GM18870 (cell line): ENCODE measurements around the gene MBD3L1.

Experiments
- ATAC-seq: cut with Tn5 transposase; IDR thresholded peaks from one replicate; pipeline ENCODE4 v1.9.1; 2021; ENCODE audit warnings: moderate library complexity; ENCODE audit not compliant: unreplicated experiment

The MBD3L1 gene

DNA sequence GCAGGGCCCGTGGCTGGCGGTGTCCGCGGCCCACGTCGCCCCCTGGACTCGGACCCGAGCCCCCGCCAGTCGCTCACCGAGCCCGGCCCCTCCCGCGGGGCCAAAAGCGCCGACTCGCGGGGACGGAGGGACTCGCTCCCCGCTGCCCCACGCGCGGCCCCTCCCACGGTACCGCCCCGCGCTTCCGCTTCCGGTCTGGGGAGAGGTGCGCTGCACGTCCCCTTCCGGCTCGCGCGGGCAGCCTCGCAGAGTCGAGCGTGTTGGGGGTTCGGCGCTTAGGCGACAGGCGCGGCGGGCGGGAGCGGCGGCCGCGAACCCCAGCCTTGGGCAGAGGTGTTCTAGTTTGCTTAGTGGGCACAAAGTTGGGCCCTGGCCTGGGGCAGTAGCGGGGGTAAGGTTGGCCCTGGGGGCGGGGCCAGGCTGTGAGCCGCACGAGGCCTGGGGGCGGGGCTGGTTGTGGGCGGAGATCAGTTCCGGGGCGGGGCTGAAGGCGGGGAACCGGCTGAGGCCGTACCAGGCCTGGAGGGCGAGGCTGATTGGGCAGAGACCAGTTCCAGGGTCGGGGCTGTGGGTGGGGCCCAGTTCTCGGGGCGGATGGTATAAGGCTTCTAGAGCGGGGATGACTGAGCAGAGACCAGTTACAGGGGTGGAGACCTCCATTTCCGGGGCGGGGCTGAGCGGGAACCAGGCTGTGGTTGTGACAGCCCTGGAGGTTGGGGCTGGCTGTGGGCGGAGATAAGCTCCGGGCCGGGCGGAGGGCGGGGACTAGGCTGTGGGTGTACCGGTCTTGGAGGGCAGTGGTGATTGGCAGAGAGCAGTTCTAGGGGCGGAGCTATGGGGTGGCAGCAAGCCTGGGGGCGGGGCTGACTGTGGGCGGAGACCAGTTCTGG is at the start of gene MBD3L1, which contains the start of gene ZNF558:
MBD3L1 (plus strand) TSS at position 246 of the 890 bp plus-strand sequence. CDS start 10,302 bp downstream, outside the sequence.
ZNF558 (minus strand) TSS at position 173 of the 890 bp plus-strand sequence. CDS start 9,645 bp downstream, outside the sequence.
- ATAC-seq, result peak; percentile 76

DNA sequence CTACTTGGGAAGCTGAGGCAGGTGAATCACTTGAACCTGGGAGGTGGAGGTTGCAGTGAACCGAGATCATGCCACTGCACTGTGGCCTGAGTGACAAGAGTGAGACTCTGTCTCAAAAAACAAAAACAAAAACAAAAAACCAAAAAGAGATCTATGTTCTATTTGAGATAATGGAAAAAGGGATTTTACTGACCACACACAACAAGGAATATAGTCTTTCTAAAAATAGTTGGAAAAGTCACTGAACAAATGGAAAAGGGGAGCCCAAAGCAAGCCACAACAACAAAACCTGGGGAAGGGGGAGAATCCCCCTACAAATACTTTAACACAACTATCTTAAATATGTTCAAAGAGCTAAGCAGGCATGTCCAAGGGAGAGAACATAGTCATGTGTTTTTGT is 37.4 kb upstream of the MBD3L1 start:
- ATAC-seq, result no peak

DNA sequence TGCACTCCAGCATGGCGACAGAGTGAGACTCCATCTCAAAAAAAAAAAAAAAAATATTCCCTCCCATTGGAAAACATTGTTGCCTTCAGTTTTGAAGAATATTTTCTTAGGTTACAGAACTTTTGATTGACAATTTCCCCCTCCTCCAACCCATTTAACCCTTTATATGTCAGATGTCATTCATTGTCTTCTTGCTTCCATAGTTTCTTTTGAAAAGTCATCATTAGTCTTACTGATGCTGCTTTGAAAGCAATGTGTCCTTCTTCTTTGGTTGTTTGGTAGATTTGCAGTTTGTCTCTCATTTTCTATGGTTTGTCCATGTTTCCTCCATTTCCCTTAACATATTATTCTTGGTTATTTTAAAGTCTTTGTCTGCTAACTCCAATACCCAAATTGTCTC is 25.5 kb upstream of the MBD3L1 start:
- no peak for ATAC-seq

DNA sequence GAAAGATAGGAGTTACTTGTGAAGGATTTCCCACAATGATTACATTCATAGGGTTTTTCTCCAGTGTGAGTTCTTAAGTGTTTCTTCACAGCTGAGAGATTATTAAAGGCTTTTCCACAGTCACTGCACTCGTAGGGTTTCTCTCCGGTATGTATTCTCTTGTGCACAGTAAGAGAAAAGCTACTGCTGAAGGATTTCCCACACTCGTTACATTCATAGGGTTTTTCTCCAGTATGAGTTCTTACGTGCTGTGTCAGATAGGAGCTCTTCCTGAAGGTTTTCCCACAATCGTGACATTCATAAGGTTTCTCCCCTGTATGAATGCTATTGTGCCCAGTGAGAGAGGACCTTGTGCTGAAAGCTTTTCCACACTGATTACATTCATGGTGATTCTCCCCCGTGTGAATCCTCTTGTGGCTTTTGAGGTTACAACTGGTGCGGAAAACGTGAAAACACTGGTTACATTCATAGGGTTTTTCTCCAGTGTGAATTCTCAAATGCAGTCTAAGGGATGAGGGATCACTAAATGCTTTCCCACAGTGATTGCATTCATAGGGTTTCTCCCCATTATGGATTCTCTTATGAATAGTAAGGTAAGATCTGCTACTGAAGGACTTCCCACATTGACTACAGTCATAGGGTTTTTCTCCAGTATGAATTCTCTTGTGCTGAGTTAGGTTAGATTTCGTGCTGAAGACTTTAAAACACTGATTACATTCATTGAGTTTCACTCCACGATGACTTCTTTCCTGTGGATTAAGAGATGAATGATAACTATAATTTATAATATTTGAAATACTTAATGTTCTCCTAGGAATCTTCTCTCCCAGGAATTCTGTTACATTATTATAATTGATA is 20.6 kb upstream of the MBD3L1 start:
- no peak for ATAC-seq

DNA sequence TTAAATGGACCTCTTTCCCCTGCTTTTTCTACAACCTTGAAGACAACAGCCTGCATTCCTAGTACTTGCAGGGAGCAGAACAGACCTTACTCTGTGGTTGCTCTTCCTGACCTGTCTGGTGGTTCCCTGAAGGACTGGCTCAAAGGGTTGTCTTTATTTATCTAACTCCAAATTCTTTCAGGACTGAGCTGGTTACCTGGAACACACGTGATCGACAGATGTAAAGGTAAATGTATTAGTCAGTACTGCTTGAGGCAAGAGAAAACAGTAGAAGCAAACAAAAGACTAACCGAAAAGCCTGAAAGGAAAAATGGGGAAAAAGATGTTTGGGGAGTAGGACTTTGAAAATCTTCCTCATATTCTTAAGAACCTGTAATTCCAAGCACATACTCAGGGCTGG is 18.0 kb upstream of the MBD3L1 start:
- no peak for ATAC-seq

DNA sequence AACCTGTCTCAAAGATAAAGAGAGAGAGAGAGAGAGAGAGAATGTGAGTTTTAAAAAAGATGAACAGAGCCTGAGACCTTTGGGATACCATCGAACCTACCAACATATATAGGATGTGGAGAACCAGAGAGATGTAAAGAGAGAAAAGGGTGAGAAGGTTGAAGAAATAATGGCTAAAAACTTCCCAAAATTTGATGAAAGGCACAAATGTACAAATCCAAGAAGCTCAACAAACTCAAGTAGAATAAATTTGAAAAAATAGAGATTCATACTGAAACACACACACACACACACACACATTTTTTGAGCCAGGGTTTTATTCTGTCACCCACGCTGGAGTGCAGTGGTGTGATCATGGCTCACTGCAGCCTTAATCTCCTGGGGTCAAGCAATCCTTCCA is 16.4 kb upstream of the MBD3L1 start:
- ATAC-seq, result no peak

DNA sequence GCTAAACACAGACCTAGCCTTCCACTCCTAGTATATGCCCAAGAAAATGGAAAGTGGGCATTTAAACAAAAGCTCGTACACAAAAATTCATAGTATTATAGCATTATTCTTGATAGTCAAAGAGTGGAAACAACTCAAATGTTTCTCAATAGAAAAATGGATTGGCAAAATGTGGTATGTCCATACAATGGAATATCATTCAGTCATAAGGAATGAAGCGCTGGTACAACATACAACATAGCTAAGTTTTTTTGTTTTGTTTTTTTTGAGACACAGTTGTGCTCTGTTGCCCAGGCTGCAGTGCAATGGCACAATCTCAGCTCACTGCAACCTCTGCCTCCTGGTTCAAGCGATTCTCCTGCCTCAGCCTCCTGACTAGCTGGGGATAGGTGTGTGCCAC is 11.9 kb upstream of the MBD3L1 start:
- no peak for ATAC-seq

DNA sequence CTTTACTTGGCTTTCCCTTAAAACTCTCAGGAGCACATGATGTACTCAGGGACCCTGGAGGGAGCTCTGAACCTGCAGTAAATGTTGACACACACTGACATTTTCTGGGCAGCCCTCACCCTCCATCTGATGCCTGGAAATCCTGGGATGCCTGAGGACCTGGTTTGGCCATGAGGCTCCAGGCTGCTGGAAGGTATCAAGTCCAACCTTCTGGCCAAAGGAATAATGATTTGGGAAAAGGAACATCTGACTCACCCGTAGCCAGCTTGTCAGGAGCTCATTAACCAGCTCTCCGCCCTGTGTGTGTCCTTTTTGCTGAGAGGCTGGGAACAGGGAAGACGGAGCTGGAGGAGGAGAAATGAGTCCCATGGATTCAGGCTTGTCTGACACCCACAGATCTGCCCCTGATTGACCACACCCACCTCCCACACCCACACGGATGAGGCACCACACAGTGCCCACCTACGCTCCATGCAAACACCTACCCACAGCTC is 10.4 kb upstream of the MBD3L1 start:
- ATAC-seq, result no peak

DNA sequence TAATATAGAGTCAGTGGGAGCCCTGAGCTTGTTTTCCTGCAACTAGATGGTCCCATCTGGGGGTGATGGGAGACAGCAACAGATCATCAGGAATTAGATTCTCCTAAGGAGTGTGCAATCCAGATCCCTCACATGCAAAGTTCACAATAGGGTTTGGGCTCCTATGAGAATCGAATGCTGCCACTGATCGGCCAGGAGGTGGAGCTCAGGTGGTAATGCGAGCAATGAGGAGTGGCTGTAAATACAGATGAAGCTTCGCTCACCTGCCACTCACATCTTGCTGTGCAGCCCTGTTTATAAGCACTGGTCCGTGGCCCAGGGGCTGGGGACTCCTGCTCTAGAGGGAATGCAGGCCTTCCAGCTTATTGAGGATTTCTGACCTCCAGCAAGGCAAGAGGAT is 5.8 kb upstream of the MBD3L1 start:
- no peak for ATAC-seq

DNA sequence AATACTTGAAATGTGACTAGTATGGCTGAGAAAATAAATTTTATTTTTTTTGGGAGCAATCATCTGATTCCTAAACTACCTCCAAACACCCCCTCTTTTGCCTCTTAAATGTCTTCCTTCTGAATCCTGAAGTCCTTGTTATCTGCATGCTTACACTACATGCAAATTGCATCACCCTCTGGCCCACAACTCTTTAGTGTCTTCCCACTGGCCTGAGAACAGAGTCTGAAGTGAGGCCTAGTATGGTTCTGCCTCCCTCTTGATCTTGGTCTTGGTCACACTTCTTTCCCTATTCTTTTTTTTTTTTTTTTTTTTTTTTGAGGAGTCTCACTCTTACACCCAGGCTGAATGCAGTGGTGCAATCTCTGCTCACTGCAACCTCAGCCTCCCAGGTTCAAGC is 4.9 kb upstream of the MBD3L1 start:
- ATAC-seq, result no peak

DNA sequence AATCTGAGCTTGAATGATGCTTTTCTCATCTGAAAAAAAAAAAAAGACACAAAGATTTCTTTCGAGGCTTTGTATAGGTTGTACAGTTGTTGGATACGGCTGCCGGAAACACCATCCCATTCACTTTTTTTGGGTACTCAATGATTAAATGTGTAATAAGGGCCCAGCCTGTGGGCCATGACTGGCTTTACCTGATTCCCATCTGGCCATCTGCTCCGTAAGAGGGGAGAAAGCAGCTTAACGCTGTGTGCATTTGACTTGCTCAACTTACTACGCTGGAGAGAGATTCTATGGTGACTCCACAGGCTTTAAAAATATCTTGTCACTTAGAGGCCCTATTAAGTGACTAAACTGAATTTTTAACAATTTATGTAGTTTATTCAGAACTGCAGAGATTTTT is 804 bp upstream of the MBD3L1 start:
- ATAC-seq, result no peak

DNA sequence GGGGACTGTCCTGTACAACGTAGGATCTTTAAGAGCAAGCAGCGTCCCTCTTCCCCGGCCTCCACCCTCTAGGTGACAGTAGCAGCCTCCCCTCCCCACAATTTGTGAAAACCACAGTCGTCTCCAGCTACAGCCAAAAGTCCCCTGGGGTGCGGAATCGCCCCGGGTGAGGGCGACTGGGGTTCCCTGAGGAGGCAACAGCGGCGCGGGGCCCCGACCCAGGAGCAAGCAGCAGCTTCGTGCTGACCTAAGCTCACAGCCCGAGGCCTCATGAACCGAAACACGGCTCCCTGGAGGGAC is 395 bp upstream of the MBD3L1 start:
- peak; percentile 19 for ATAC-seq

DNA sequence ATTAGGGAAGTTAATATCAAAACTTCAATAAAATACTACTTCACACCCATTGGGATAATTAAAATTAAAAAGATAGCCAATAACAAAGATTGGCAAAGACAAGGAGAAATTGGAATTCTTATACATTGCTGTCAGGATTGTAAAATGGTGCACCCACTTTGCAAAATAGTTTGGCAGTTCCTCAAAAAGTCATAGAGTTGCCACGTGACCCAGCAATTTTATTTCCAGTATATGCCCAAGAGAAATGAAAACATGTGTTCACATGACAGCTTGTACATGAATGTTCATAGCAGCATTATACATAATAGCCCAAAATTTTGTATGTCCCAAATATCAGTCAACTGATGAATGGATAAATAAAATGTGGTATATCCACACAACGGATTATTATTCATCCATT is 3.3 kb downstream of the MBD3L1 start:
- no peak for ATAC-seq

DNA sequence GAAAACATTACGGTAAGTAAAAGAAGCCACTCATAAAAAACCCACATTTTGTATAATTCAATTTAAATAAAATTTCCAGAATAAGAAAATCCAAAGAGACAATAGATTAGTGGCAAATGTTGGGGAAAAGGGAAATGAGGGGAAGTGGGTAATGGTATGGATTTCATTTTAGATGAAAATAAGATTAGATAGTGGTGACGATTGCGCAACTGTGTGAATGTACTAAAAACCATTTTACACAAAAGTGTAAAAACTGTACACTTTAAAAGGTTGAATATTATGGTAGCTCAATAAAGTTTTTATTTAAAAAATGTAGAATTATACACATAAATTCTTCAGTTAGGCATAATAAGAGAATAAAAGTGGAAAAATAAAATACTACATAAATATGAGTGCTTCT is 3.7 kb downstream of the MBD3L1 start:
- ATAC-seq, result no peak

DNA sequence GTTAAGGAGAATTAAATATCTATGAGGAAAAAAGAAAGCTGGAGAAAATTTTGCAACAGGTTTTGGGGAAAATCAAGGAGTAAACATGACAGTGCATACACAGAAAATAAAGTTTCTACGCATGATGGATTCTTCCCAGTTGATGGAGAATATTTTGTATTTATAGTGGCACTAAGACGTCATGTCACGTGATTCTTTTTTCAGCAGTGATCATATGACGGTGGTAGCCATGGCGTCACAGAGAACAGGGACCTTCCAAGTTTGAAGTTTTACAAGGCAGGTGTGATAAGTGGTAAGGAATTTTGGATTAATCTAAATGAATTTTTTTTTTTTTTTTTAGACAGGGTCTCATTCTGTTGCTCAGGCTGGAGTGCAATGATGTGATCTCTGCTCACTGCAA is 8.5 kb downstream of the MBD3L1 start:
- no peak for ATAC-seq

DNA sequence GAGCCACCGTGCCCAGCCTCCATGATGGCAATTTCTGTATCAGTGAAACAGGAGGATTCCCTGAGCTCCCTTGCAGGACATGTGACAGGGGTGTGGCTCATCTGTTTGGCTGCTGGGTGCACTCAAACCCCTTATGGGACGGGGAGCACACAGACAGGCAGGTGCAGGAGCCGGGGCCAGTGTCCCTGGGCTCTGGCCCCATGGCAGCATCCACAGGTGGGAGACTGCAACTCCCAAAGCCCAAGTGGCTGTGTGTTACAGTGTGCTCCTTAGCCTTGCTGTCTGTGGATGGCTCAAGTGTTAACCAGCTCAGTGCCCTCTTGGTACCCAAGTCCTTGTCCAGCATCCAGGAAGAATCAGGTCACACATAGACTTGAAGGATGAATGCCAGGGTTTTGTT is 14.6 kb downstream of the MBD3L1 start:
- no peak for ATAC-seq

DNA sequence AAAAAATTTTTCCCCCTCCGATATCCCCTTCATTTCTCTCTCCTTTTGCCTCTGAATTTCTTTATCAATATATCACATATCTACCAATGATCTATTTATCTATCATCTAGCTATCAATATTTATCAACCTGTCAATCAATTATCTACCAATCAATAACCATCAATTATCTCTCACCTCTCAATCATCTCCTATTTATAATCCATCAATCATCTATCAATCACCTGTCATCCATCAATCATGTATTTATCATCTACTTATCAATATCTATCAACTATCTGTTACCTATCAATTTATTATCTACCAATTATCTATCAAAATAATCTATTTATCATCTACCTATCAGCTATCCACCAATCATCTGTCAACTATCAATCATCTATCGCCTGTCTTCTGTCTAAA is 17.1 kb downstream of the MBD3L1 start:
- no peak for ATAC-seq

DNA sequence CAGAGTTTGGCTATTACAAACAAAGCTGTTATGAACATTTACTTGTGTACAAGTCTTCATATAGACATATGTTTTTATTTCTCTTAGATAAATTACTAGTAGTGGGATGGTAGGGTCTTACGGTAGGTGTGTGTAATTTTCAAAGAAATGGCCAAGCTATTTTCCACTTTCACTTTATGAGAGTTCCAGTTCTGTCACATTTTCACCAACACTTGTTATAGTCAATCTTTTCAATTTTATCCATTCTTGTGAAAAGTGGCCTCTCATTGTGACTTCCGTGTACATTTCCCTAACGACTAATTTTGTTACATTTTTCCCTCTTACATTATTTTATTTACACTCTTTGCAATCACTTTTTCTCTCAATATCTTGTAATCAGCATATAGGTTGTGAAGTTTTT is 18.3 kb downstream of the MBD3L1 start:
- no peak for ATAC-seq

DNA sequence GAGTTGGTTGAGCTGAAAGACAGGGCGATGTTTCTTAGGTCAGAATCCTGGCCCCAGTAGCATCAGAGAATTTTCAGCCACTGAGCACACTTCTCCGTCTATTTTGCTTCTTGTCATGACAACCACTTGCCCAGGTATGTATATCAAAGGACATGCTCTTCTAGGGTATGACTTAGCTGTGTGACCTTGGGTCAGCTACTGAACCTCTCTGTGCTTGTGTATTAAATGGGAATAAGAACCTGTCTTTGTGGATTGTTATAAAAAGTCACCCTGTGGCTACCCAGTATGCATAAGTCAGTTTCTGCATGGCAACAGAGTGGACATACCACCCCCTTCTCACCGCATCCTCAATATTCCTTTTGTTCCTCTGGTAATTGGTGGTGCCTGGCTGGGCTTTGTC is 26.1 kb downstream of the MBD3L1 start:
- no peak for ATAC-seq

DNA sequence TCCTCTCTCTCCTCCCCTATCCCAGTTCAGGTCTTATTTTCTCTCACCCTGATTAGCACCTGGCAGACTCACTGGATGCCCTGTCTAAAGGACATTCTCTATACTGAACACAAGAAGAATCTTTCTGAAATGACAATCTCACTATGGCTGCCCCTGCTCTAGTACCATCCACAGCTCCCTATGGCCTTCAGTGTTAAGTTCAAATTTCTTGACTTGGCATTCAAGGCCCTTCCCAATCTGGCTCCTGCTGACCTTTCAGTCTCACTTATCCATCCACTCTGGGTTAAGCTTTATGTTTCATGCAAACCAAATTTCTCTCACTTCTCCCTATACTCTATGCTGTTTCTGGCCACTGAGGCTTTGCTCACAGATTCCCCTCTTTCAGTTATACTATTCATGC is 34.2 kb downstream of the MBD3L1 start:
- no peak for ATAC-seq

DNA sequence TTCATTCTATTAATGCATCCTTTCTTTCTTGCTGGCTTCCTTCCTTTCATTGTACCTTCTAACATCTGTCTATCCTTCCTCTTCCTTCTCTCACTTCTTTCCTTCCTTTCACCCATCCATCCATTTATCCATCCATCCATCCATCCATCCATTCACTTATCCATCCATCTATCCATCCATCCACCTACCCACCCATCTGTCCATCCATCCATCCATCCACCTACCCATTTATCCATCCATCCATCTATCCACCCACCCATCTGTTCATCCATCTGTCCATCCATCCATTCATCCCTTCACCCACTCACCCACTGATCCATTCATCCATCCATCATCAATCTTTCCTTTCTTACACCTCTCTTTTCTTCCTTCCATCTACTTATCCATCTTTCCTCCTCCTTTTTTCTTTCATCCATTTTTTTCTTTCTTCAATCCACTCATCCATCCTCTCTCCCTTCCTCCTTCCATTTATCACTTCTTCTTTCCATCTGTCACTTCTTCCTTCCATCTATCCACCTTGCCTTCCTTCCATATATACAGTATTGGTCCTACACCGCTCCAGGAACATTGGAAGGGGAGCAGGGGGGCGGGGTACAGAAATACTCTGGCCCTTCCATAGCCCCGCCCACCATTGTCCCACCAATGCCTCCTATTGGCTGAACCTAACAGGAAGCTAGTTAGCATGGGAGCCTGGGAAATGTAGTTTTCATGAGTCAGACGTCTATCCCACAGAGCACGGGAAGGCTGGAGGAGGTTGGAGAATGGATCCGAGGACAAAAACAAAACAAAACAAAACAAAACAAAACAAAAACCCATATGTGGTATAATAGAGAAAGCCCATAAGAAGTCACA is 45.9 kb downstream of the MBD3L1 start:
- ATAC-seq, result no peak
